Activated effector memory CD4-positive, alpha-beta T cell treated with anti-CD3 and anti-CD28 coated beads, Interleukin-2, amount 50 U/mL, for 16 hours (primary cell): ENCODE measurements around the gene BABAM1.

ENCODE experiments used
- DNase-seq: peaks from one replicate; pipeline ENCODE4 v3.0.0-alpha.2; 2020

Gene BABAM1

GRCh38 chr19:17304386-17305215 lies 37.4 kb downstream of the BABAM1 start:
- peak; percentile 59 for DNase-seq

- DNase-seq = no peak
Measured at GRCh38 chr19:17305216-17305516, 37.9 kb downstream of the BABAM1 start.

GRCh38 chr19:17305517-17306284 lies 38.5 kb downstream of the BABAM1 start, which contains the start of gene MRPL34:
Gene MRPL34 (plus strand): TSS chr19:17305872. CDS start chr19:17305893, 21 bp downstream.
- DNase-seq = peak; percentile 98

GRCh38 chr19:17306285-17306714 lies 39.1 kb downstream of the BABAM1 start:
- no peak for DNase-seq

GRCh38 chr19:17307876-17308377 lies 40.7 kb downstream of the BABAM1 start:
- no peak for DNase-seq

GRCh38 chr19:17309198-17309964 lies 42.1 kb downstream of the BABAM1 start, which contains the start of gene DDA1:
Gene DDA1 (plus strand): TSS chr19:17309563. CDS start chr19:17309655, 92 bp downstream.
- DNase-seq = peak; percentile 100

GRCh38 chr19:17309965-17310461 lies 42.8 kb downstream of the BABAM1 start:
- DNase-seq = no peak

- DNase-seq = no peak
Measured at GRCh38 chr19:17311455-17312188, 44.4 kb downstream of the BABAM1 start.

GRCh38 chr19:17312189-17313113 lies 45.2 kb downstream of the BABAM1 start:
- no peak for DNase-seq

- no peak for DNase-seq
Measured at GRCh38 chr19:17314007-17314593, 46.9 kb downstream of the BABAM1 start.

GRCh38 chr19:17318966-17319365 lies 51.7 kb downstream of the BABAM1 start:
- no peak for DNase-seq

- no peak for DNase-seq
Measured at GRCh38 chr19:17319473-17320238, 52.4 kb downstream of the BABAM1 start.

GRCh38 chr19:17320435-17320834 lies 53.2 kb downstream of the BABAM1 start:
- DNase-seq = no peak

- DNase-seq = no peak
Measured at GRCh38 chr19:17321655-17322489, 54.6 kb downstream of the BABAM1 start.

- DNase-seq = no peak
Measured at GRCh38 chr19:17322854-17323253, 55.6 kb downstream of the BABAM1 start.

- no peak for DNase-seq
Measured at GRCh38 chr19:17323300-17323963, 56.2 kb downstream of the BABAM1 start.

GRCh38 chr19:17323964-17324332 lies 56.7 kb downstream of the BABAM1 start:
- no peak for DNase-seq
